GM23338 (cell line): ENCODE measurements around the gene RPP38. TPM values are rescaled to one million over a fixed set of nuclear protein-coding genes. Genes with fewer than 3 reads are reported as not detected.

Experiments
- ATAC-seq: fragments of 200-7000 bp; cut with Tn5 transposase; 3 replicates; pipeline ENCODE4 v1.9.1; 2020
- DNase-seq: peaks from one replicate; pipeline ENCODE4 v3.0.0-alpha.2; 2015; ENCODE audit warnings: low spot score
- H2AFZ ChIP-seq: fragments of 200-600 bp; sonication (generic); 2 replicates; pipeline ENCODE4 v1.8.0; 2016; ENCODE audit warnings: antibody characterized with exemption, mild to moderate bottlenecking, moderate library complexity
- H3F3A ChIP-seq: fragments of 200-600 bp; sonication (generic); replicated peaks from 2 replicates; pipeline ENCODE4 v1.8.0; 2017; ENCODE audit warnings: antibody characterized with exemption, mixed run types, low read depth
- H3K27ac ChIP-seq: fragments of 200-600 bp; sonication (generic); 2 replicates; pipeline ENCODE4 v1.6.1; 2016; ENCODE audit warnings: low read depth
- H3K27me3 ChIP-seq: fragments of 200-600 bp; sonication (generic); 2 replicates; pipeline ENCODE4 v1.8.0; 2016; ENCODE audit warnings: mild to moderate bottlenecking, mixed run types, moderate library complexity; ENCODE audit not compliant: insufficient read depth
- H3K36me3 ChIP-seq: fragments of 200-600 bp; sonication (generic); 2 replicates; pipeline ENCODE4 v1.8.0; 2016; ENCODE audit warnings: mild to moderate bottlenecking; ENCODE audit not compliant: insufficient read depth
- H3K4me1 ChIP-seq: fragments of 200-600 bp; sonication (generic); 2 replicates; pipeline ENCODE4 v1.8.0; 2016; ENCODE audit warnings: mild to moderate bottlenecking, moderate library complexity; ENCODE audit not compliant: insufficient read depth
- H3K4me2 ChIP-seq: fragments of 200-600 bp; sonication (generic); 2 replicates; pipeline ENCODE4 v1.7.1; 2017; ENCODE audit warnings: mixed run types
- H3K4me3 ChIP-seq: fragments of 200-600 bp; sonication (generic); 2 replicates; pipeline ENCODE4 v1.6.1; 2016; ENCODE audit warnings: mixed run types
- H3K79me2 ChIP-seq: fragments of 200-600 bp; sonication (generic); replicated peaks from 2 replicates; pipeline ENCODE4 v1.8.0; 2017; ENCODE audit warnings: mild to moderate bottlenecking; ENCODE audit not compliant: insufficient read depth
- H3K9me2 ChIP-seq: fragments of 200-600 bp; sonication (generic); 2 replicates; pipeline ENCODE4 v1.8.0; 2017; ENCODE audit not compliant: insufficient read depth
- H4K20me1 ChIP-seq: fragments of 200-600 bp; sonication (generic); replicated peaks from 2 replicates; pipeline ENCODE4 v1.8.0; 2017; ENCODE audit warnings: mild to moderate bottlenecking; ENCODE audit not compliant: insufficient read depth
- H3K27ac Mint-ChIP-seq: 2 replicates; pipeline ENCODE4 v1.8.0; 2020; ENCODE audit warnings: inconsistent platforms, mild to moderate bottlenecking, moderate library complexity, mixed read lengths
- H3K27me3 Mint-ChIP-seq: 3 replicates; pipeline ENCODE4 v1.8.0; 2022; ENCODE audit warnings: low read depth, mild to moderate bottlenecking, moderate library complexity, mixed read lengths, inconsistent platforms; ENCODE audit not compliant: insufficient read depth, poor library complexity
- H3K36me3 Mint-ChIP-seq: 3 replicates; pipeline ENCODE4 v1.8.0; 2021; ENCODE audit warnings: low read depth, mild to moderate bottlenecking, inconsistent platforms, moderate library complexity, mixed read lengths
- H3K4me1 Mint-ChIP-seq: 3 replicates; pipeline ENCODE4 v1.8.0; 2020; ENCODE audit warnings: mild to moderate bottlenecking, inconsistent platforms, mixed read lengths
- H3K4me3 Mint-ChIP-seq: 3 replicates; pipeline ENCODE4 v1.8.0; 2021; ENCODE audit warnings: moderate library complexity, mild to moderate bottlenecking, inconsistent platforms, mixed read lengths
- H3K9me3 Mint-ChIP-seq: 3 replicates; pipeline ENCODE4 v1.8.0; 2020; ENCODE audit warnings: moderate library complexity, mild to moderate bottlenecking, inconsistent platforms, mixed read lengths
- CREB1 ChIP-seq: fragments of 250-450 bp; sonication (Bioruptor Pico); IDR thresholded peaks from 2 replicates; pipeline ENCODE4 v1.5.0; 2020; ENCODE audit warnings: low read depth, mild to moderate bottlenecking, moderate library complexity
- EZH2phosphoT487 ChIP-seq: fragments of 200-600 bp; sonication (generic); IDR thresholded peaks from one replicate; pipeline ENCODE4 v1.8.1; 2018; ENCODE audit warnings: antibody characterized with exemption; ENCODE audit not compliant: unreplicated experiment
- JUNB ChIP-seq: IDR thresholded peaks from one replicate; pipeline ENCODE4 v1.6.1; 2016; ENCODE audit warnings: antibody characterized with exemption; ENCODE audit not compliant: unreplicated experiment
- NANOG ChIP-seq: IDR thresholded peaks from 2 replicates; pipeline ENCODE4 v1.6.1; 2016; ENCODE audit warnings: antibody characterized with exemption, borderline replicate concordance
- POLR2AphosphoS5 ChIP-seq: IDR thresholded peaks from 2 replicates; pipeline ENCODE4 v1.6.1; 2016; ENCODE audit warnings: antibody characterized with exemption, low read depth
- STAT1 ChIP-seq: IDR thresholded peaks from one replicate; pipeline ENCODE4 v1.6.1; 2016; ENCODE audit warnings: antibody characterized with exemption; ENCODE audit not compliant: unreplicated experiment
- ZNF114 ChIP-seq: fragments of 250-450 bp; sonication (Bioruptor Pico); IDR thresholded peaks from 2 replicates; pipeline ENCODE4 v1.5.0; 2020; ENCODE audit warnings: mild to moderate bottlenecking, moderate library complexity
- ZNF331 ChIP-seq: fragments of 250-450 bp; sonication (Bioruptor Pico); IDR thresholded peaks from 2 replicates; pipeline ENCODE4 v1.5.0; 2020; ENCODE audit warnings: low read depth, mild to moderate bottlenecking, moderate library complexity
- polyA plus RNA-seq: library from polyadenylated mRNA; unstranded; fragments of >200 nt; fragmentation: Nextera tagmentation; extraction: Ambion mirVana; gene quantifications from 2 replicates; pipeline ENCODE4 v1.2.1, GENCODE V29; 2016
- total RNA-seq: library from RNA; depleted of rRNA; stranded (reverse); fragments of >200 nt; shearing (Covaris generic); gene quantifications from 2 replicates; pipeline ENCODE4 v1.2.3, GENCODE V29; 2014
- TF ChIP-seq, protein P1 (sequence below), 2 experiments: fragments of 200-600 bp in 1 of 2; sonication (generic) in 1 of 2; conservative IDR thresholded peaks; 2 replicates each; pipeline versions ENCODE4 v1.5.1 to v1.6.1; 2016 to 2017; ENCODE audit warnings: antibody characterized with exemption in 2 of 2, low read depth in 2 of 2, mild to moderate bottlenecking in 2 of 2, moderate library complexity in 1 of 2
- TF ChIP-seq, protein P2 (sequence below): IDR thresholded peaks from 2 replicates; pipeline ENCODE4 v1.6.1; 2016; ENCODE audit warnings: antibody characterized with exemption
- TF ChIP-seq, protein P3 (sequence below): IDR thresholded peaks from one replicate; pipeline ENCODE4 v1.6.1; 2018; ENCODE audit warnings: antibody characterized with exemption; ENCODE audit not compliant: unreplicated experiment

Gene RPP38
- total and polyA plus RNA-seq, 2 experiments from 2014 or later, result 20.1 to 50.7 TPM

DNA sequence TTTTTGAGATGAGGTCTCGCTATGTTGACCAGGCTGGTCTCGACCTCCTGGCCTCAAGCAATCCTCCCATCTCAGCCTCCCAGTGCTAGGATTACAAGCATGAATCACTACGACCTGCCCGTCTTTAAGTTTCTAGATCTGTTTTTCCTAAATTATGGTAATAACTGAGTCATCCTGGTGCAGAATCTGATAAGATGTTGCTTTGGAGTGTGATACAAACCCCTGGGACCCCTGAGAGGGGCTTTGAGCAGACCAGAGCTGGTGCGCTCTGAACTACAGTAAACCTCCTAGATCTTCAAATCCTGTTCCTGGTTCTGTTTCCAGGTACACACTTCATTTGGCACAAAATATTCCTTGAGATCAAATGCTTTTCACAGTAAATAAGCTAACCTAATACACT is 34.2 kb downstream of the RPP38 start:
- Histone ChIP-seq H3K36me3 (peaks cover 12% of the 10 kb centered on the region; the same call in 1 of the 2 replicates), H4K20me1 (0 out of 2 replicates have a peak, but pooled peaks cover 2% of the 10 kb centered on the region), H3K9me2 (no peaks in the 10 kb centered on the region), H3K79me2 (no peaks in the 10 kb centered on the region), H3K4me2 (no peak overlapping the region), H3K4me3 (no peak overlapping the region), H3K27me3 (no peaks in the 10 kb centered on the region), H3F3A (no peaks in the 10 kb centered on the region), H2AFZ (no peak overlapping the region), H3K4me1 (no peaks in the 10 kb centered on the region), H3K27ac (no peak overlapping the region)
- DNase-seq, result no peak
- Mint-ChIP-seq H3K36me3 (peaks cover 27% of the 10 kb centered on the region), H3K4me3 (no peak overlapping the region), H3K27ac (no peak overlapping the region), H3K27me3 (peaks cover 6% of the 10 kb centered on the region), H3K4me1 (no peaks in the 10 kb centered on the region), H3K9me3 (peaks cover 3% of the 10 kb centered on the region; the same call in 1 of the 3 replicates)
- no peak for ATAC-seq
- no peak for TF ChIP-seq NANOG
- TF ChIP-seq, protein P1, sequence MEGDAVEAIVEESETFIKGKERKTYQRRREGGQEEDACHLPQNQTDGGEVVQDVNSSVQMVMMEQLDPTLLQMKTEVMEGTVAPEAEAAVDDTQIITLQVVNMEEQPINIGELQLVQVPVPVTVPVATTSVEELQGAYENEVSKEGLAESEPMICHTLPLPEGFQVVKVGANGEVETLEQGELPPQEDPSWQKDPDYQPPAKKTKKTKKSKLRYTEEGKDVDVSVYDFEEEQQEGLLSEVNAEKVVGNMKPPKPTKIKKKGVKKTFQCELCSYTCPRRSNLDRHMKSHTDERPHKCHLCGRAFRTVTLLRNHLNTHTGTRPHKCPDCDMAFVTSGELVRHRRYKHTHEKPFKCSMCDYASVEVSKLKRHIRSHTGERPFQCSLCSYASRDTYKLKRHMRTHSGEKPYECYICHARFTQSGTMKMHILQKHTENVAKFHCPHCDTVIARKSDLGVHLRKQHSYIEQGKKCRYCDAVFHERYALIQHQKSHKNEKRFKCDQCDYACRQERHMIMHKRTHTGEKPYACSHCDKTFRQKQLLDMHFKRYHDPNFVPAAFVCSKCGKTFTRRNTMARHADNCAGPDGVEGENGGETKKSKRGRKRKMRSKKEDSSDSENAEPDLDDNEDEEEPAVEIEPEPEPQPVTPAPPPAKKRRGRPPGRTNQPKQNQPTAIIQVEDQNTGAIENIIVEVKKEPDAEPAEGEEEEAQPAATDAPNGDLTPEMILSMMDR (conservative IDR thresholded peaks at IDR 0.05; ENCODE audit: low read depth in 2 of 2), result no peak
- TF ChIP-seq, protein P2, sequence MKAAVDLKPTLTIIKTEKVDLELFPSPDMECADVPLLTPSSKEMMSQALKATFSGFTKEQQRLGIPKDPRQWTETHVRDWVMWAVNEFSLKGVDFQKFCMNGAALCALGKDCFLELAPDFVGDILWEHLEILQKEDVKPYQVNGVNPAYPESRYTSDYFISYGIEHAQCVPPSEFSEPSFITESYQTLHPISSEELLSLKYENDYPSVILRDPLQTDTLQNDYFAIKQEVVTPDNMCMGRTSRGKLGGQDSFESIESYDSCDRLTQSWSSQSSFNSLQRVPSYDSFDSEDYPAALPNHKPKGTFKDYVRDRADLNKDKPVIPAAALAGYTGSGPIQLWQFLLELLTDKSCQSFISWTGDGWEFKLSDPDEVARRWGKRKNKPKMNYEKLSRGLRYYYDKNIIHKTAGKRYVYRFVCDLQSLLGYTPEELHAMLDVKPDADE, result no peak
- TF ChIP-seq ZNF114 (CRISPR knock-in tag), result no peak
- no peak for TF ChIP-seq STAT1
- no peak for TF ChIP-seq CREB1 (CRISPR knock-in tag)

GRCh38 chr10:15136129-15137035 is 39.2 kb downstream of the RPP38 start:
- Histone ChIP-seq H3K9me2 (no peaks in the 10 kb centered on the region), H3K4me2 (no peak overlapping the region), H4K20me1 (no peaks in the 10 kb centered on the region), H3F3A (no peaks in the 10 kb centered on the region), H3K27ac (no peak overlapping the region), H3K4me3 (no peak overlapping the region), H3K27me3 (no peaks in the 10 kb centered on the region), H3K4me1 (no peaks in the 10 kb centered on the region), H3K79me2 (no peaks in the 10 kb centered on the region), H3K36me3 (peaks cover 12% of the 10 kb centered on the region; the same call in 1 of the 2 replicates), H2AFZ (no peak overlapping the region)
- peaks cover 11% of the 10 kb centered on the region; the same call in 2 of the 3 replicates for H3K36me3 Mint-ChIP-seq
- peaks cover 7% of the 10 kb centered on the region for H3K4me1 Mint-ChIP-seq
- no peaks in the 10 kb centered on the region for H3K9me3 Mint-ChIP-seq
- no peak for DNase-seq
- H3K27ac Mint-ChIP-seq, result no peak overlapping the region
- H3K4me3 Mint-ChIP-seq, result no peak overlapping the region
- no peak for ATAC-seq
- H3K27me3 Mint-ChIP-seq, result peaks cover 4% of the 10 kb centered on the region
- TF ChIP-seq, protein P2, result no peak
- TF ChIP-seq JUNB (no peak), ZNF114 (CRISPR knock-in tag) (no peak), ZNF331 (CRISPR knock-in tag) (no peak), EZH2phosphoT487 (no peak), NANOG (no peak), CREB1 (CRISPR knock-in tag) (no peak), POLR2AphosphoS5 (no peak)
- TF ChIP-seq, protein P3, sequence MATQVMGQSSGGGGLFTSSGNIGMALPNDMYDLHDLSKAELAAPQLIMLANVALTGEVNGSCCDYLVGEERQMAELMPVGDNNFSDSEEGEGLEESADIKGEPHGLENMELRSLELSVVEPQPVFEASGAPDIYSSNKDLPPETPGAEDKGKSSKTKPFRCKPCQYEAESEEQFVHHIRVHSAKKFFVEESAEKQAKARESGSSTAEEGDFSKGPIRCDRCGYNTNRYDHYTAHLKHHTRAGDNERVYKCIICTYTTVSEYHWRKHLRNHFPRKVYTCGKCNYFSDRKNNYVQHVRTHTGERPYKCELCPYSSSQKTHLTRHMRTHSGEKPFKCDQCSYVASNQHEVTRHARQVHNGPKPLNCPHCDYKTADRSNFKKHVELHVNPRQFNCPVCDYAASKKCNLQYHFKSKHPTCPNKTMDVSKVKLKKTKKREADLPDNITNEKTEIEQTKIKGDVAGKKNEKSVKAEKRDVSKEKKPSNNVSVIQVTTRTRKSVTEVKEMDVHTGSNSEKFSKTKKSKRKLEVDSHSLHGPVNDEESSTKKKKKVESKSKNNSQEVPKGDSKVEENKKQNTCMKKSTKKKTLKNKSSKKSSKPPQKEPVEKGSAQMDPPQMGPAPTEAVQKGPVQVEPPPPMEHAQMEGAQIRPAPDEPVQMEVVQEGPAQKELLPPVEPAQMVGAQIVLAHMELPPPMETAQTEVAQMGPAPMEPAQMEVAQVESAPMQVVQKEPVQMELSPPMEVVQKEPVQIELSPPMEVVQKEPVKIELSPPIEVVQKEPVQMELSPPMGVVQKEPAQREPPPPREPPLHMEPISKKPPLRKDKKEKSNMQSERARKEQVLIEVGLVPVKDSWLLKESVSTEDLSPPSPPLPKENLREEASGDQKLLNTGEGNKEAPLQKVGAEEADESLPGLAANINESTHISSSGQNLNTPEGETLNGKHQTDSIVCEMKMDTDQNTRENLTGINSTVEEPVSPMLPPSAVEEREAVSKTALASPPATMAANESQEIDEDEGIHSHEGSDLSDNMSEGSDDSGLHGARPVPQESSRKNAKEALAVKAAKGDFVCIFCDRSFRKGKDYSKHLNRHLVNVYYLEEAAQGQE, result no peak
